NCI-H226 (cell line): Measurements from ENCODE around the gene DTX1.

ENCODE experiments used
- DNase-seq: peaks from one replicate; pipeline ENCODE4 v3.0.0-alpha.2; 2015

The DTX1 gene

DNA sequence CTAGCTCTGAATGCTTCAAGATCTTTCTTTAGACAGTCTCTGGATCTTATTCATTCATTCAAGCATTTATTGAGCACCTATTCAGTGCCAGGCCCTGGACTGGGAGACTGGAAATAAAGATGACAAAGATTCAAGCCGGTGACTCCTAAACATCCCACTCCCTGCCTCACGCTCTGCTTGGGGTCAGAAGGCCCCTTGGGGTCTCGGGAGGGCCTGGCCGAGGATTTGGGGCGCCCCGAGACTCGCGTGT is 224 bp upstream of the DTX1 start:
- no peak for DNase-seq

DNA sequence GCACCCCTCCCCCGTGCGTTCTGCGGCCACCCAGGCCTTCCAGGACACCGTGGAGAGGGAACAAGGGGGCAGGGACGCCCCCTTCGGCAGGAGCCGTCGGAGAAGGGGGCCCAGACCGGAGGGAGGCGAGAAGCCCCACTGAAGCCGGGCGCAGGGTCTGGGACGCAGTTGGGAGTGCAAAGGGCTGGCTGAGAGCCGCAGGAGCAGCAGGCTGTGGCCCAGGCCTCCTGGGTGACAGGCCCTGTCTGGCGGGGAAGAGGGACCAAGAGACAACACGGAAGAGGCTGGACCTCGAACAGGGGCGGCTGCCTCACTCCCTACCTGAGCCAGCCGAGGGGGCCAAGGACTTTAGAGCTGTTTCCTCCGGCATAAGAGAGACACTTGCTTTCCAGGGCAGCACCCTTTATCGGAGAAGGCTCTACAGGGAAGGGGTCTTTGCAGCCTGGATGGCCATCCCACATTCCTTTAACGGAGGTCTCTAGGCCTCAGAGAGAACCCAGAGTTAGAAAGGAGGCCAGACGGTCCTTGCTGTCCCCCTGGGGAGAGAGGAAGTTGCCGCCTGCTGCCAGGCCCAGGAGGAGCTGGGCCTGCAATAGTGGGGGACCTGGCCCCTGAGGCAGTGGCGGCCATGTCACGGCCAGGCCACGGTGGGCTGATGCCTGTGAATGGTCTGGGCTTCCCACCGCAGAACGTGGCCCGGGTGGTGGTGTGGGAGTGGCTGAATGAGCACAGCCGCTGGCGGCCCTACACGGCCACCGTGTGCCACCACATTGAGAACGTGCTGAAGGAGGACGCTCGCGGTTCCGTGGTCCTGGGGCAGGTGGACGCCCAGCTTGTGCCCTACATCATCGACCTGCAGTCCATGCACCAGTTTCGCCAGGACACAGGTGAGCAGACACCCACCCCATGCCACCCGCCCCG is 1.3 kb downstream of the DTX1 start:
- no peak for DNase-seq

DNA sequence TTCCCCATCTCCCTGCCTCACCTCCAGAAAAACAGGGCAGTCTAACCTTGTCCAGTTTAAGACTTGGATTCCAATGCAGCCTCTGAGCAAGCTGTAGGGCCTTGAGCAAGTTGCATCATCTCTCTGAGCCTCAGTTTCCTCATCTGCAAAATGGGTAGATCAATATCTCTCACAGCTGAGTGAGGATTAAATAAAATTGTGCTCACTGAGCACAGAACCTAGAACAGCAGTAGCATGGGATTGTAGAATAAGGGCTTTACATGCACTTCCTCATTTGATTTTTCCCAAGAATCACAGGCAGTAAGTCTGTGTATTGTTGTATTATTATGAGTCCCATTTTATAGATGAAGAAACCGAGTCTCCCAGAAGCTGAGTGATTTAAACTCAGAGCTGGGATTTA is 2.0 kb downstream of the DTX1 start:
- no peak for DNase-seq

- DNase-seq = no peak
These were observed 2.6 kb downstream of the DTX1 start for GRCh38 chr12:113059071-113059595.

DNA sequence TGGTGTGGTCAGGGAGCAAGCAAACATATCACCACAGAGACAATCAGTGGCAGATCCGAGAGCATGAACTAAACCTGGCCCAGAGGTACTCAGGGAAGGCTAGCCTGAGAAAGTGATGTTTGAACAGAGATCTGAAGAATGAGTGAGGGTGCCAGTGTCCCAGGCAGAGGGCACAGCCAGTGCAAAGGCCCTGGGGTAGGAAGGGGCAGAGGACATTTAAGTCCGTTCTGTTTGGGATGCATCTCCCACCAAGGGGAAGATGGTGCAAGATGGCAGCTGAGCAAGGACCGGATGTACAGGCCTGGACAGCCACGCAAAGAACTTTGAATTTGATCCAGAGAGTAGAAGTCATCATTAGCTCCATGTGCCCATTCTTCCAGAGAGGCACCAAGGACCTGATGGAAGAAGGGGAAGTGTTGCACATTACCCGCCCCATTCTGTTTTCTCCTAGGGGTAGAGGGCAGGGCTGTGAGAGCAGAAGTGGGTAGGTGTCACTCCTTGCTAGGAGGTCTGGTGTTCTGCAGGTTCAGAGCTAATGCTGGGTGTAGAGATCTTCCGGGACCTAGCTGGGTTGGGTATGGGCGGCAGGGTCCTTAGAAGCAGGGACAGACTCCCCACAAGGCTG is 3.9 kb downstream of the DTX1 start:
- no peak for DNase-seq

GRCh38 chr12:113061061-113061694 is 4.6 kb downstream of the DTX1 start:
- no peak for DNase-seq

- DNase-seq = no peak
These were observed 6.2 kb downstream of the DTX1 start for GRCh38 chr12:113062502-113063395.

- no peak for DNase-seq
These were observed 7.1 kb downstream of the DTX1 start for GRCh38 chr12:113063396-113064350.

- no peak for DNase-seq
These were observed 8.0 kb downstream of the DTX1 start for GRCh38 chr12:113064395-113065125.

DNA sequence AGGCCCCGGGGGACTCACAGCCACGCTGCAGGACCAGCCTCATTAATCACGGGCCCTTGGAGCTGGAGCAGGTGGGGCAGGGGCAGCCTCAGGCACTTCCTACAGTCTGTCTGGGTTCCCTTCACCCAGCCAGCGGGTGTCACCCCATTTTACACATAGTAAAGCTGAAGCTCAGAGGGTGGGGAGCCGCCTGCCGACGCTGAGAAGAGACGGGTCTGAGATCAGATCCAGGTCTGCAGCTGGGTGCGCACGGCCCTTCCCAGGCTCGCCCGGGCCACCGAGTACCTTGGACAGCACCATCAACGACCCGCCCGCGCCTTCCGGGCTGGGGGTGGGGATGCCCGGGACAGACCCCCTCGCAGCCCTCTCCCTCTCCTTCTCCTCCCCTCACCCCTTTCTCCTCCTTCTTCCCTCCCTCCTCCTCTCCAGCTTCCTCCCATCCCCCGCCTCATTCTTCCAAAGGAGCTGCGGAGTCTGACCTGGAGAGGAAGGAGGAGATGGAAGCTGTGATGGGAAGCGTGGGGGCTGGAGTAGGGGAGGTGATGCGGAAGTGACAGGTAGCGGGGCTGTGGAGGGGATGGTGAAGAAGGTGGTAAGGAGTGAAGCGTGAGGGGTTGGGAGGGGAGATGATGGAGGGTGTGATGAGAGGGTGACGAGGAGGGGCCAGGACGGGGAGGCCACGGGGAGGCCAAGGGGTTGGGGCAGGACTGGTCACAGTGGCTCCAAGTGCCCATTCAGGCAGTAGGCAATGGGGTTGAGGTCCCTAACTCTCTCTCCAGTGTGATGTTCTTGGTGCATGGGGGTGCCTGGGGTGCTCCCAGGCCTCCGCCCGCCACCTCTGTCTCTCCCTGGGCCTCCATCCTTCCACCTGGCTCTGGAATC is 8.8 kb downstream of the DTX1 start:
- no peak for DNase-seq

DNA sequence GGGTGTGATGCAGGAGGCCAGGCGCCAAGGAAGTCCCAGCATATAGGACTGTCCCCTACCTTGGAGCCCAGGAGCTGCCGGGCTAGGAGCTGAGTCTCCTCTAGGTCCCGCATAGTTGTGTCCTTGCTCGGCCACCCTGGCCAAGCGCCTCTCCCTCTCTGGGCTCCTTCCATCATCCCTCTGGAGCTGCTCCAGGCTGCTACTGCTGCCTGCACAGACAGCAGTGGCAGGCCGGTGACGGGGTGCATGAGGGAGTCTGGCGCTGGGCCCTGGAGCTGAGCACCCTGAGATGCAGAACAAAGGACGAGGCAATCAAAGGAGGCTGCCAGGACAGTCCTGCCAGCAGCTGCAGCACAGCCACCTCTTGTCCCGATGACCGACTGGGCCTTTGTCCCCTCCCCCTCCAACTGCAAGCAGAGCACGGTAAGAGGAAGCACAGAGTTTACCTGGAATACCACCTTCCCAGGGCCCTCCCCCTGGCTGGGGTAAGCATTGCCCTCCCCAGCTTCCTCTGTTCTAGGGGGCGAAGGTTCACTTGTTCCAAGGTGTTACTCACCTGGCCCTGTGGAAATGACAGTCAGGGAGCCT is 10.4 kb downstream of the DTX1 start:
- DNase-seq = no peak

DNA sequence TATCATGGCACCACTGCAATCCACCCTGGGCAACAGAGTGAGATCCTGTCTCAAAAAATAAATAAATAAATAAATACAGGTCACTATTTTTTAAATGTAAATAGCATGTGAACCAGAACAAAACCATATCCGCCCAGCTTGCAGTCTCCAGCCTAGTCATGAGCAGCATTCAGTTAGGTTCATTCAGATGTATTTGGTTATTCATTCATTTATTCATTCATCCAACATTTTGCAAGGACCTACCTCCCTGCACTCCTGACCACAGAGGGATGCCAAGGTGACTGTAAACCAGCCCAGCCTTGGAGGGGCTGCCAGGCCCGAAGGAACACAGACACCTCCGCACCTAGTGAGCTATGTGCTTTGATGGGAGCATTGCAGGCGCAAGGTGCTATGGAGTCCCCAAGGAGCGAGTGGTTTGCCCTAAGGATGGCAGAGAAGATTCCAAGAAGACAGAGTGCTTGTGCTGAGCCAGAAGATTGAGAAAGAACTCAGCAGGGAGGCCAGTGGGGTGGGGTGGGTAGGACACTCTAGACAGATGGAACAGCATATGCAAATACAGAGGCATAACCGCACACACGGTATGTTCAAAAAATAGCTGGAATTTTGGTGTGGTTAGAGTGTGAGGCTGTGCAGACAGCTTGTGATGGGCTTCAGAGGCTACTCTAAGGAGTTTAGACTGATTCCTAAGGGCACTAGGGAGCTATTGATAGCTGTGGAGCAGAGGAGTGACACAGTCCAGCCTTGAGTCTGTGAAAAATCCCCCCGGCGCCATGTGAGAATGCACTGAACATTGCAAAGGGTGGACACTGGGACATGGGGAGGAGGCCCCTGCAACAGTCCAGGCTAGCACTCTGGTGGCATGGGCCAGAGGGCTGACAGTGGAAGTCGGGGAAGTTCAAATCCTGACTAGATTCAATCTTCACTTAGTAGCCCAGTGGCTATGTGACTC is 11.7 kb downstream of the DTX1 start:
- DNase-seq = no peak

DNA sequence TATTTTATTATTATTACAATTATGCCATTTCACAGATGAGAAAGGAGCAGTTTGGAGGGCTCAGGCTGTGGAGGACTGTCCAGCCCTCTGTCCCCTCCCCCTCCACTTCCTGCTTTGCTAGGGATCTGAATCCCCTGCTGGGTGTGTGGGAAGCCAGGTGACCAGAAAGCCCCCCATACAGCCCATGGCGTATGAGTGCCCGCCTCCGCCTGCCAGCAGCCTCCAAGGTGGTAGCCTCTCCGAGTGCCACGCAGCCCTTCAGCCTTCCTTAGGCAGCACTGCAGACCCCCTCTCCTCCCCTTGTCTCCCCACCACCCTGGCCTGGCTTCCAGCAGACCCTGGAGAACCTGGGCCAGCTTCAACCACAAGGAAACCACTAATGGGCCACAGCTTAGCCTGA is 12.6 kb downstream of the DTX1 start:
- no peak for DNase-seq

DNA sequence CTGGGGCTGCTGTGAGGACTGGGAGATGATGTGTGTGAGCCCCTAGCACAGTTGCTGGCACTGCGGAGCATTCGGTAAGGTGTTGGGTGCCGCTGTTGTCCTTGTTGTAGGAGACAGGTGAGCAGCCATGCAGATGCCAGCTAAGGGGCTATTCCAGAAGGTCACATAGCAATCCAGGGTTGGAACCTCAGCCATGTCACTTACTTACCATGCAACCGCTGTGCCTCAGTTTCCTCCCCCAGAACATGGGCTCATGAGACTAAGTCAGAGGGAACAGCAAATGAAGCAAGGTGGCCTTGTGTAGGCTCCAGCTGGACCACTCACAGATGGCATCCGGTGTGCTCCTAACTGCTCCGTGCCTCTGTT is 13.2 kb downstream of the DTX1 start:
- no peak for DNase-seq

DNA sequence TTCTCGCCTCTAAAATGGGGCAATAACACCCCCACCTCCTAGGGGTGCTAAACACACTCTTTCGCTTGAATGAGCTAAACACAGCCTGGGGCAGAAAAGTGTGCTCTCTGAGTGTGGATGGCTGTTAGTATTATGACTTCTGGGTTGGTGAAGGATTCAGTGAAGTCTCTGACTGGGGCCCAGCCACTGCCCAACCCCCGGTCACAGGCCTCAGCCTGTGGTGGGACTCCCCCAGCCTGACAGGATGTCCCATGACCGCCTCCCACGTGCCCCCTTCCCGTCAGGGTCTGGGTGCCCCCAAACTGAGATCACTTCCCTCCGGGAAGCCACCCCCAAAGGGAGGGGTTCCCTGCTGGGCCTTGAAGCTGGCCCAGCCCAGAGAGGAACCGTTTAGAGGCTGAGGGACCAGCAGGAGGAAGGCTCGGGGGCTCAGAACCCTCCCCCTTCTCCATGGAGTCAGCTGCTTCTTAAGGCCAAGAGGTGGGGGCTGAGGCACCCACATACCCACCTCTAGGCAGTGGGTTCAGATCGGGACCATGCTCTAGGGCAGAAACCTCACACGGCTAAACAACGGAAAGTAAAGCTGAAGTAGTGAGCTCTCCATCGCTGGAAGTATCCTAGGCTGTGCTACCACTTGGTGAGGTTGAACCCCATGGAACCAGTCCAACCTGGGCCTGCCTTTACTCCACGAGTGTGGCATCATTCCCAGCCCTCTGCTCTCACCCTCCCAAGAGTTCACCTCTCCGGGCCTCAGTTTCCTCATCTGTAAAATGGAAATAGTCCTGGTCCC is 13.8 kb downstream of the DTX1 start:
- DNase-seq = no peak

- no peak for DNase-seq
These were observed 14.9 kb downstream of the DTX1 start for GRCh38 chr12:113071135-113072112.
